ENCODE results near the gene CAMKK1. TPM values are rescaled to one million over a fixed set of nuclear protein-coding genes. Genes with fewer than 3 reads are reported as not detected.

CAMKK1 gene
- total RNA-seq, 1 experiment from 2014 or later, result 16.3 TPM

DNA sequence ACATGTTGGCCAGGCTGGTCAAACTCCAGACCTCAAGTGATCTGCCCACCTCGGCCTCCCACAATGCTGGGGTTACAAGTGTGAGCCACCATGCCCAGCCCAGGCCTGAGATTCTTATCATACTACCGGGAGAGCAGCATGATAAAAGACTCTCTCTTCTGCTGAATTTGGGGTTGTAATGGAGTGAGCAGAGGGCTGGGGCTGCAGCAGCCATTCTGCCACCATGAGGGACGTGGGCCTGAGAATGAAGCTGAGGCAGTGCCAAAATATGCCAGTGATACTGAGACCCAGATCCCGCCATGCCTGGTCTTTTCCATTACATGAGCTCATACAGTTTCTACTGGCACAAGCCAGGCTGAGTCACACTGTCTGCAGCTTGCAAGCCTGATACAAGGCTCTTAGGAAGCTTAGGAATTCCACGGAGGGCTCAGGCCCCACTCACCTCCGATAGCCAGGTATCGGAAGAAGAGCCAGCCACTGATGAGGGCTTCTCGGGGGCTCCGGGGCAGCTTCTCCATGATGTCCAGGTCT lies 43.0 kb upstream of the CAMKK1 start:
- H2AFZ ChIP-seq, result no peak overlapping the region
- POLR2A ChIA-PET (ENCODE audit: unreplicated experiment), result interaction anchor here (0.6 kb wide), 1 partner anchor 31 kb away, joined by 3 read pairs; no protein-coding TSS in a partner anchor

DNA sequence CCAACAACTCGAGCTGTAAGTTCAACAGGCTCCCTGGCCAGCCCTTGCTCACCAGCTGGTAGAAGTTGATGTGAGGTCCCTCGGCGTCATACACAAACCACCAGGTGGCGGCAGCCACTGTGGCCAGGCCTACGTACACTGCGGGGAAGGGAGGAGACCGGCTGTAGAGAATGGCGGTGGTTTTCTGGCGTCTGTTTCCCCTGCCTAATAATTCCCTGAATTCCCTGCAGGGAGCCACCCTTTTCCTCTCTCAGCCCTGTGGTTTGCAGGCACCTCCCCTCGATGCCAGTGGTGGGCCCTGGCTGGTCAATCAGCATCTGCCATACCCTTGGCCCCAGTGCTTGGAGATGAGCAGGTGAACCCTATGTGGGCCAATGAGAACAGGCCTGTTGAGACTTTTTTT lies 42.3 kb upstream of the CAMKK1 start:
- no peaks in the 10 kb centered on the region for H3K27me3 ChIP-seq (ENCODE audit: insufficient read depth, low read depth)
- no peak for TF ChIP-seq EZH2 (IDR thresholded peaks at IDR 0.05; ENCODE audit: low read depth)
- TF ChIP-seq, protein P1, sequence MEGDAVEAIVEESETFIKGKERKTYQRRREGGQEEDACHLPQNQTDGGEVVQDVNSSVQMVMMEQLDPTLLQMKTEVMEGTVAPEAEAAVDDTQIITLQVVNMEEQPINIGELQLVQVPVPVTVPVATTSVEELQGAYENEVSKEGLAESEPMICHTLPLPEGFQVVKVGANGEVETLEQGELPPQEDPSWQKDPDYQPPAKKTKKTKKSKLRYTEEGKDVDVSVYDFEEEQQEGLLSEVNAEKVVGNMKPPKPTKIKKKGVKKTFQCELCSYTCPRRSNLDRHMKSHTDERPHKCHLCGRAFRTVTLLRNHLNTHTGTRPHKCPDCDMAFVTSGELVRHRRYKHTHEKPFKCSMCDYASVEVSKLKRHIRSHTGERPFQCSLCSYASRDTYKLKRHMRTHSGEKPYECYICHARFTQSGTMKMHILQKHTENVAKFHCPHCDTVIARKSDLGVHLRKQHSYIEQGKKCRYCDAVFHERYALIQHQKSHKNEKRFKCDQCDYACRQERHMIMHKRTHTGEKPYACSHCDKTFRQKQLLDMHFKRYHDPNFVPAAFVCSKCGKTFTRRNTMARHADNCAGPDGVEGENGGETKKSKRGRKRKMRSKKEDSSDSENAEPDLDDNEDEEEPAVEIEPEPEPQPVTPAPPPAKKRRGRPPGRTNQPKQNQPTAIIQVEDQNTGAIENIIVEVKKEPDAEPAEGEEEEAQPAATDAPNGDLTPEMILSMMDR (conservative IDR thresholded peaks at IDR 0.05), result peak; percentile 78
- no peaks in the 10 kb centered on the region for H3K4me1 ChIP-seq (replicated peaks; ENCODE audit: insufficient read depth)
- no TSS peak for BruUV-seq (replicated peaks)
- H3K9me3 ChIP-seq (ENCODE audit: insufficient read depth, low read depth), result no peaks in the 10 kb centered on the region
- H3F3A ChIP-seq (ENCODE audit: insufficient read depth, low read depth), result peaks cover 6% of the 10 kb centered on the region; the same call in 1 of the 2 replicates
- no peak overlapping the region for H2AFZ ChIP-seq
- no peak overlapping the region for H3K4me3 ChIP-seq
- H3K9me2 ChIP-seq (ENCODE audit: insufficient read depth), result no peaks in the 10 kb centered on the region
- H3K4me2 ChIP-seq, result no peak overlapping the region
- ChIA-PET CTCF (interaction anchor here (0.5 to 0.8 kb wide), 5 partner anchors 71 to 886 kb away, joined by 3 to 18 read pairs (median 3); no protein-coding TSS in a partner anchor), POLR2A (ENCODE audit: unreplicated experiment) (no interaction called here)
- H4K20me1 ChIP-seq (ENCODE audit: insufficient read depth), result no peaks in the 10 kb centered on the region
- no peaks in the 10 kb centered on the region for H3K36me3 ChIP-seq (ENCODE audit: low read depth)
- no peak overlapping the region for H3K27ac ChIP-seq
- peak; percentile 61 to 77 for DNase-seq
- intact Hi-C loops (cut with micrococcal nuclease; ENCODE audit: unreplicated experiment), result loop anchor here (10.0 kb wide), 1 partner anchor 70 kb away; no protein-coding TSS in a partner anchor
- no peaks in the 10 kb centered on the region for H3K79me2 ChIP-seq (ENCODE audit: low read depth)

More for the DNA sequence above, 43.0 kb upstream of the CAMKK1 start:
- Histone ChIP-seq H3F3A (ENCODE audit: insufficient read depth, low read depth) (peaks cover 6% of the 10 kb centered on the region; the same call in 1 of the 2 replicates), H4K20me1 (ENCODE audit: insufficient read depth) (no peaks in the 10 kb centered on the region), H3K4me2 (no peak overlapping the region), H3K27ac (no peak overlapping the region), H3K4me1 (replicated peaks; ENCODE audit: insufficient read depth) (no peaks in the 10 kb centered on the region), H3K27me3 (ENCODE audit: insufficient read depth, low read depth) (no peaks in the 10 kb centered on the region), H3K4me3 (no peak overlapping the region), H3K9me2 (ENCODE audit: insufficient read depth) (no peaks in the 10 kb centered on the region), H3K36me3 (ENCODE audit: low read depth) (no peaks in the 10 kb centered on the region), H3K79me2 (ENCODE audit: low read depth) (no peaks in the 10 kb centered on the region), H3K9me3 (ENCODE audit: insufficient read depth, low read depth) (no peaks in the 10 kb centered on the region)
- TF ChIP-seq EZH2 (IDR thresholded peaks at IDR 0.05; ENCODE audit: low read depth), result no peak
- TF ChIP-seq, protein P1 (conservative IDR thresholded peaks at IDR 0.05), result no peak
- intact Hi-C loops (cut with micrococcal nuclease; ENCODE audit: unreplicated experiment), result loop anchor here (10.0 kb wide), 1 partner anchor 69 kb away; no protein-coding TSS in a partner anchor
- CTCF ChIA-PET, result interaction anchor here (0.6 to 0.7 kb wide), 2 partner anchors 70 to 73 kb away, joined by 3 to 18 read pairs; no protein-coding TSS in a partner anchor
- no TSS peak for BruUV-seq (replicated peaks)
- DNase-seq, result no peak

DNA sequence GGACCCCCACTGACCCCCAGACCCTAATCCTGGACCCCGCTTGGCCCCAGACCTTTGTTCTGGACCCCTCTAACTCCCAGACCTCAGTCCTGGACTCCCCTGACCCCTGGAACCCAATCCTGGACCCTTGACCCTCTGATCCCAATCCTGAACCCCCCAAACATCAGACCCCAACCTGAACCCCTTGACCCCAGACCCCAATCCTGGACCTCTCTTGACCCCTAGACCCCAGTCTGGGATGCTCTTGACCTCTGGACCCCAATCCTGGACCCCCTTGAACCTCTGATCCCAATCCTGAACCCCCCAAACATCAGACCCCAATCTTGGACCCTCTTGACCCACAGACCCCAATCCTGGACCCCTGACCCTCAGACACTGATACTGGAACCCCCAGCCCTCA lies 36.9 kb upstream of the CAMKK1 start:
- no peaks in the 10 kb centered on the region for H4K20me1 ChIP-seq (ENCODE audit: insufficient read depth)
- ChIA-PET CTCF (no interaction called here), POLR2A (ENCODE audit: unreplicated experiment) (no interaction called here)
- H3K27ac ChIP-seq, result no peak overlapping the region
- no peaks in the 10 kb centered on the region for H3K9me2 ChIP-seq (ENCODE audit: insufficient read depth)
- no peak for TF ChIP-seq EZH2 (IDR thresholded peaks at IDR 0.05; ENCODE audit: low read depth)
- TF ChIP-seq, protein P1 (conservative IDR thresholded peaks at IDR 0.05), result no peak
- H3K27me3 ChIP-seq (ENCODE audit: insufficient read depth, low read depth), result peaks cover 4% of the 10 kb centered on the region; the same call in 1 of the 2 replicates
- no peak overlapping the region for H3K4me2 ChIP-seq
- H2AFZ ChIP-seq, result no peak overlapping the region
- H3K4me3 ChIP-seq, result no peak overlapping the region
- BruUV-seq (replicated peaks), result no TSS peak
- intact Hi-C loops (cut with micrococcal nuclease; ENCODE audit: unreplicated experiment), result loop anchor here (10.0 kb wide), 1 partner anchor 75 kb away; no protein-coding TSS in a partner anchor
- H3K79me2 ChIP-seq (ENCODE audit: low read depth), result no peaks in the 10 kb centered on the region
- no peaks in the 10 kb centered on the region for H3K36me3 ChIP-seq (ENCODE audit: low read depth)
- no peaks in the 10 kb centered on the region for H3F3A ChIP-seq (ENCODE audit: insufficient read depth, low read depth)
- no peak for DNase-seq
- H3K9me3 ChIP-seq (ENCODE audit: insufficient read depth, low read depth), result no peaks in the 10 kb centered on the region
- no peaks in the 10 kb centered on the region for H3K4me1 ChIP-seq (replicated peaks; ENCODE audit: insufficient read depth)
